DOHH2 (cell line): Measurements from ENCODE around the gene MSRB3.

Experiments used
- EZH2phosphoT487 ChIP-seq: fragments of 200-600 bp; sonication (generic); IDR thresholded peaks from 2 replicates; pipeline ENCODE4 v1.6.1; 2017; ENCODE audit warnings: borderline replicate concordance, mild to moderate bottlenecking, antibody characterized with exemption, low read length, moderate library complexity, mixed read lengths
- TF ChIP-seq, protein P1 (sequence below): fragments of 200-600 bp; sonication (generic); IDR thresholded peaks from one replicate; pipeline ENCODE4 v1.5.1; 2014; ENCODE audit warnings: antibody characterized with exemption, mild to moderate bottlenecking, low read depth, low read length; ENCODE audit not compliant: poor library complexity, severe bottlenecking

DNA sequence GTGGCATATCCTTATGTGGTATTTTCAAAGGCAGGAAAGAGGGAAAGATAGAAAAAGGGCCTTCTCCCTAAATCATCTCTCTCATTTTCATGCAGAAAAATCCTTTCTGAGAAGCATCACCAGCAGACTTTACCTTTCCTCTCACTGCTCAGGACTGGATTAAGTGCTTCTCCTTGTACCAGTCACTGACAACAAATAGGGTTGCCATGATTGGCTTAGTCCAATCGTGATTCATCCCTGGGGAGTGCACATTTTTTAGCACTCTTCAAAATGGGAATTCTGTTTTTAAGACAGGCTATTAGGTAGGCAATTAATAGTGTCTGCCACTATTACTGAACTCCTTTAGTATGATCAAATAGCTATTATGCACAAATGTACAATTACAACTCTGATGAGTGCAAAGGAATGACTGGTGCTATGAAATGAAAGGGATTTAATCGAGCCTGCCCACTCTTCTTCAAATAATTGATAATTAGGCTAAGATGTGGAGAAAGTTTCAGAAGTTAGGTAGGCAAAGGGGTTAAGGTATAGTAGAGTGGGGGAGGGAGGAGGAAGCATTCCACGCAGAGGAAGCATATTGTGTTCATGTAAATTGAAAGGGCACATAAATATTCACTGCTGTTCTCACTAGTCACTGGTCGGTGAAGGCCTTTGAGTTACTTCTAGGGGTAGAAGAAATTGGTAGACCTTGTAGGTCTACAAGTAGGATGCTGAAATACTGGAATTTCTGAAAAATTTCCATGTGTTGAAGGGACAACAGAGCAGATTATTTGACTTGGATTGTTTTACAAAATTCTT is 84.0 kb downstream of the MSRB3 start:
- TF ChIP-seq, protein P1, sequence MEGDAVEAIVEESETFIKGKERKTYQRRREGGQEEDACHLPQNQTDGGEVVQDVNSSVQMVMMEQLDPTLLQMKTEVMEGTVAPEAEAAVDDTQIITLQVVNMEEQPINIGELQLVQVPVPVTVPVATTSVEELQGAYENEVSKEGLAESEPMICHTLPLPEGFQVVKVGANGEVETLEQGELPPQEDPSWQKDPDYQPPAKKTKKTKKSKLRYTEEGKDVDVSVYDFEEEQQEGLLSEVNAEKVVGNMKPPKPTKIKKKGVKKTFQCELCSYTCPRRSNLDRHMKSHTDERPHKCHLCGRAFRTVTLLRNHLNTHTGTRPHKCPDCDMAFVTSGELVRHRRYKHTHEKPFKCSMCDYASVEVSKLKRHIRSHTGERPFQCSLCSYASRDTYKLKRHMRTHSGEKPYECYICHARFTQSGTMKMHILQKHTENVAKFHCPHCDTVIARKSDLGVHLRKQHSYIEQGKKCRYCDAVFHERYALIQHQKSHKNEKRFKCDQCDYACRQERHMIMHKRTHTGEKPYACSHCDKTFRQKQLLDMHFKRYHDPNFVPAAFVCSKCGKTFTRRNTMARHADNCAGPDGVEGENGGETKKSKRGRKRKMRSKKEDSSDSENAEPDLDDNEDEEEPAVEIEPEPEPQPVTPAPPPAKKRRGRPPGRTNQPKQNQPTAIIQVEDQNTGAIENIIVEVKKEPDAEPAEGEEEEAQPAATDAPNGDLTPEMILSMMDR, result no peak
- no peak for TF ChIP-seq EZH2phosphoT487
